HCT116 (cell line): Measurements from ENCODE around the gene ARHGEF16. TPM values are rescaled to one million over a fixed set of nuclear protein-coding genes. Genes with fewer than 3 reads are reported as not detected.

ENCODE experiments used
- ATAC-seq: fragments of 200-7000 bp; cut with Tn5 transposase; 2 replicates; pipeline ENCODE4 v1.9.1; 2020; ENCODE audit warnings: mild to moderate bottlenecking, moderate library complexity
- BruUV-seq: library from RNA; stranded (reverse); fragments of 400-500 nt; replicated peaks from 2 replicates; lab custom pipeline; 2021; lab: Mats Ljungman, UMichigan
- CTCF ChIA-PET: fragments of 300-600 bp; sonication (Branson Sonifier 250); formaldehyde crosslinking; loops from one replicate; lab custom pipeline; 2021; ENCODE audit warnings: antibody characterized with exemption; lab: Charles Lee
- POLR2A ChIA-PET: fragments of 300-600, 350-600 bp; sonication (Branson Sonifier 250); formaldehyde crosslinking; loops from one replicate; lab custom pipeline; 2021; ENCODE audit warnings: antibody characterized with exemption; lab: Charles Lee
- RAD21 ChIA-PET, 2 experiments: fragments of 300-600 bp; sonication (Branson Sonifier 250); formaldehyde crosslinking; loops; one replicate each; lab custom pipeline; 2023; ENCODE audit warnings: low total read pairs in 2 of 2; ENCODE audit not compliant: uncharacterized antibody in 2 of 2, unreplicated experiment in 2 of 2, low non-redundant PET in 1 of 2; lab: Charles Lee
- DNase-seq: peaks from one replicate; pipeline ENCODE4 v3.0.0-alpha.2; 2010; ENCODE audit warnings: low read depth, low spot score
- H2AFZ ChIP-seq: fragments of 200-600 bp; shearing (Covaris generic), sonication (generic); 2 replicates; pipeline ENCODE4 v1.6.1; 2017; ENCODE audit warnings: low read depth, mixed run types, mixed read lengths, antibody characterized with exemption, low read length; ENCODE audit not compliant: poor library complexity, severe bottlenecking
- H3K27ac ChIP-seq: 2 replicates; pipeline ENCODE4 v1.5.1; 2012; ENCODE audit warnings: low read depth, low read length
- H3K27me3 ChIP-seq: fragments of 200-600 bp; sonication (generic); 2 replicates; pipeline ENCODE4 v1.6.1; 2016; ENCODE audit warnings: mixed run types, low read length, mixed read lengths; ENCODE audit not compliant: insufficient read depth
- H3K36me3 ChIP-seq, 2 experiments: fragments of 200-500 bp in 1 of 2; fragments of 200-600 bp in 1 of 2; sonication (Bioruptor generic) in 1 of 2; sonication (generic) in 1 of 2; 2 replicates each; pipeline versions ENCODE4 v1.5.1 to v1.6.1; 2014 to 2016; ENCODE audit warnings: low read length in 2 of 2, inconsistent platforms in 1 of 2, mixed read lengths in 1 of 2, mixed run types in 1 of 2; ENCODE audit not compliant: insufficient read depth in 2 of 2, control insufficient read depth in 1 of 2
- H3K4me1 ChIP-seq, 2 experiments: fragments of 200-600 bp in 1 of 2; sonication (generic) in 1 of 2; 2 replicates each; pipeline versions ENCODE4 v1.5.1 to v1.6.1; 2012 to 2017; ENCODE audit warnings: low read length in 2 of 2, inconsistent platforms in 1 of 2, mild to moderate bottlenecking in 1 of 2, mixed read lengths in 1 of 2, mixed run types in 1 of 2, moderate library complexity in 1 of 2; ENCODE audit not compliant: insufficient read depth in 2 of 2, control insufficient read depth in 1 of 2
- H3K4me2 ChIP-seq: fragments of 200-600 bp; sonication (generic); 2 replicates; pipeline ENCODE4 v1.6.1; 2017; ENCODE audit warnings: mixed run types, low read length, mixed read lengths
- H3K4me3 ChIP-seq, 2 experiments: fragments of 200-600 bp in 1 of 2; sonication (generic) in 1 of 2; replicated peaks in 1 of 2; 2 replicates each; pipeline ENCODE4 v1.5.1; 2011 to 2016; ENCODE audit warnings: low read length in 2 of 2, control low read depth in 1 of 2, low read depth in 1 of 2, mild to moderate bottlenecking in 1 of 2, mixed read lengths in 1 of 2, mixed run types in 1 of 2
- H3K79me2 ChIP-seq: fragments of 200-600 bp; sonication (generic); 2 replicates; pipeline ENCODE4 v1.6.1; 2017; ENCODE audit warnings: mild to moderate bottlenecking, mixed run types, low read length, moderate library complexity, mixed read lengths; ENCODE audit not compliant: insufficient read depth
- H3K9ac ChIP-seq: fragments of 200-600 bp; sonication (generic); 2 replicates; pipeline ENCODE4 v1.6.1; 2016; ENCODE audit warnings: low read length, mixed read lengths
- H3K9me2 ChIP-seq: fragments of 200-600 bp; sonication (generic), shearing (Covaris generic); 2 replicates; pipeline ENCODE4 v1.6.1; 2017; ENCODE audit warnings: mixed run types, mild to moderate bottlenecking, moderate library complexity; ENCODE audit not compliant: insufficient read depth
- H3K9me3 ChIP-seq, 2 experiments: fragments of 200-500 bp in 1 of 2; fragments of 200-600 bp in 1 of 2; sonication (Bioruptor generic) in 1 of 2; sonication (generic) in 1 of 2; 2 replicates each; pipeline ENCODE4 v1.6.1; 2014 to 2017; ENCODE audit warnings: low read length in 2 of 2, mixed read lengths in 2 of 2, inconsistent platforms in 1 of 2, low read depth in 1 of 2, mild to moderate bottlenecking in 1 of 2, mixed run types in 1 of 2, moderate library complexity in 1 of 2; ENCODE audit not compliant: control insufficient read depth in 1 of 2, insufficient read depth in 1 of 2
- H4K20me1 ChIP-seq: fragments of 200-600 bp; sonication (generic), shearing (Covaris generic); 2 replicates; pipeline ENCODE4 v1.6.1; 2017; ENCODE audit warnings: mixed run types, mild to moderate bottlenecking, moderate library complexity; ENCODE audit not compliant: insufficient read depth
- CBX3 ChIP-seq: IDR thresholded peaks from 2 replicates; pipeline ENCODE4 v1.6.1; 2012; ENCODE audit warnings: low read depth
- CEBPB ChIP-seq: IDR thresholded peaks from 2 replicates; pipeline ENCODE4 v1.6.1; 2012; ENCODE audit warnings: low read depth
- ELF1 ChIP-seq: IDR thresholded peaks from 2 replicates; pipeline ENCODE4 v1.6.1; 2012; ENCODE audit warnings: low read depth, borderline replicate concordance
- JUND ChIP-seq: IDR thresholded peaks from 2 replicates; pipeline ENCODE4 v1.6.1; 2012
- POLR2A ChIP-seq: IDR thresholded peaks from 2 replicates; pipeline ENCODE4 v1.7.0; 2011; ENCODE audit warnings: borderline replicate concordance; ENCODE audit not compliant: insufficient read depth, insufficient read length; ENCODE audit errors: extremely low read depth
- RAD21 ChIP-seq: IDR thresholded peaks from 2 replicates; pipeline ENCODE4 v1.6.1; 2012; ENCODE audit warnings: low read depth, mild to moderate bottlenecking
- SIN3A ChIP-seq: IDR thresholded peaks from 2 replicates; pipeline ENCODE4 v1.6.1; 2012; ENCODE audit warnings: low read depth
- TCF7L2 ChIP-seq: IDR thresholded peaks from 2 replicates; pipeline ENCODE4 v1.7.0; 2011; ENCODE audit warnings: borderline replicate concordance, inconsistent platforms; ENCODE audit not compliant: insufficient read depth, insufficient read length; ENCODE audit errors: extremely low read depth
- YY1 ChIP-seq: IDR thresholded peaks from 2 replicates; pipeline ENCODE4 v1.6.1; 2011; ENCODE audit warnings: low read length, low read depth, moderate library complexity, mild to moderate bottlenecking; ENCODE audit not compliant: insufficient replicate concordance; ENCODE audit errors: extremely low read depth
- ZNF274 ChIP-seq: fragments of 200-500 bp; sonication (Bioruptor generic); IDR thresholded peaks from 2 replicates; pipeline ENCODE4 v1.6.1; 2014; ENCODE audit warnings: mild to moderate bottlenecking, low read depth, low read length, inconsistent platforms
- intact Hi-C: fragments of 100-400 bp; cut with micrococcal nuclease; formaldehyde crosslinking; loops from 2 replicates; pipeline ENCODE4 v1.10.0; 2022
- total RNA-seq: library from RNA; stranded (reverse); gene quantifications from one replicate; pipeline ENCODE4 v1.2.1, GENCODE V29; 2021; ENCODE audit not compliant: unreplicated experiment
- TF ChIP-seq, protein P1 (sequence below): IDR thresholded peaks from 2 replicates; pipeline ENCODE4 v1.6.1; 2012
- TF ChIP-seq, protein P2 (sequence below), 3 experiments: fragments of 200-600 bp in 1 of 3; sonication (generic) in 1 of 3; IDR thresholded peaks in 2 of 3; conservative IDR thresholded peaks in 1 of 3; 2 replicates each; pipeline ENCODE4 v1.5.1; 2012 to 2017; ENCODE audit warnings: low read depth in 2 of 3, low read length in 2 of 3, antibody characterized with exemption in 1 of 3, borderline replicate concordance in 1 of 3, control low read depth in 1 of 3, mild to moderate bottlenecking in 1 of 3, mixed read lengths in 1 of 3, mixed run types in 1 of 3, moderate library complexity in 1 of 3; ENCODE audit not compliant: insufficient read depth in 1 of 3
- TF ChIP-seq, protein P3 (sequence below): IDR thresholded peaks from 2 replicates; pipeline ENCODE4 v1.6.1; 2012; ENCODE audit warnings: low read depth

ARHGEF16 gene
- total RNA-seq, 1 experiment from 2014 or later = 37.4 TPM

DNA sequence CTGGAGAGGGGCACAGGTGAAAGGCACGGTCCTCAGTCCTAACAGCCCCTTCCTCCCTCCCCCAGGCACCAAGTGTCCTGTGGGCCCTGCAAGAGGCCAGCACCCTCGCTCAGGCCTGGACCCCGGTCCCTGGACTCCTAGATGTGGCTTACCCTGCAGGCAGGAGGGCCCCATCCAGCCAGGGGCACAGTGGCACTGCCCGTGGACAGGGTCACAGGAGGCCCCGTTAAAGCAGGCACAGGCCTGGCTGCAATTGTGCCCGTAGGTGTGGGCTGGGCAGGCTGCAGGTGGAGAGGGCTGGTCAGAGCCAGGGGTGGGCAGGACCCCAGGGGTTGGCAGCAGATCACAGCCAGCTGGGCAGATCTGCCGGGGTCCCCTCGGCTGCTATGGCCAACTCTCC, 44.5 kb downstream of the ARHGEF16 start:
- DNase-seq (no peak), ATAC-seq (no peak)
- Histone ChIP-seq H3K4me3 (no peak overlapping the region), H3K9me2 (no peaks in the 10 kb centered on the region), H3K79me2 (no peaks in the 10 kb centered on the region), H3K9me3 (no peaks in the 10 kb centered on the region), H4K20me1 (no peaks in the 10 kb centered on the region), H3K36me3 (no peaks in the 10 kb centered on the region), H3K27me3 (no peaks in the 10 kb centered on the region), H3K9ac (no peak overlapping the region)
- BruUV-seq = no TSS peak
- CTCF ChIA-PET = no interaction called here
- no peak for TF ChIP-seq TCF7L2
- TF ChIP-seq JUND = no peak
- no peak for TF ChIP-seq YY1
- TF ChIP-seq, protein P1, sequence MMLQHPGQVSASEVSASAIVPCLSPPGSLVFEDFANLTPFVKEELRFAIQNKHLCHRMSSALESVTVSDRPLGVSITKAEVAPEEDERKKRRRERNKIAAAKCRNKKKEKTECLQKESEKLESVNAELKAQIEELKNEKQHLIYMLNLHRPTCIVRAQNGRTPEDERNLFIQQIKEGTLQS = no peak
- TF ChIP-seq, protein P2, sequence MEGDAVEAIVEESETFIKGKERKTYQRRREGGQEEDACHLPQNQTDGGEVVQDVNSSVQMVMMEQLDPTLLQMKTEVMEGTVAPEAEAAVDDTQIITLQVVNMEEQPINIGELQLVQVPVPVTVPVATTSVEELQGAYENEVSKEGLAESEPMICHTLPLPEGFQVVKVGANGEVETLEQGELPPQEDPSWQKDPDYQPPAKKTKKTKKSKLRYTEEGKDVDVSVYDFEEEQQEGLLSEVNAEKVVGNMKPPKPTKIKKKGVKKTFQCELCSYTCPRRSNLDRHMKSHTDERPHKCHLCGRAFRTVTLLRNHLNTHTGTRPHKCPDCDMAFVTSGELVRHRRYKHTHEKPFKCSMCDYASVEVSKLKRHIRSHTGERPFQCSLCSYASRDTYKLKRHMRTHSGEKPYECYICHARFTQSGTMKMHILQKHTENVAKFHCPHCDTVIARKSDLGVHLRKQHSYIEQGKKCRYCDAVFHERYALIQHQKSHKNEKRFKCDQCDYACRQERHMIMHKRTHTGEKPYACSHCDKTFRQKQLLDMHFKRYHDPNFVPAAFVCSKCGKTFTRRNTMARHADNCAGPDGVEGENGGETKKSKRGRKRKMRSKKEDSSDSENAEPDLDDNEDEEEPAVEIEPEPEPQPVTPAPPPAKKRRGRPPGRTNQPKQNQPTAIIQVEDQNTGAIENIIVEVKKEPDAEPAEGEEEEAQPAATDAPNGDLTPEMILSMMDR (IDR thresholded peaks at IDR 0.05 in 2 of 3, conservative IDR thresholded peaks at IDR 0.05 in 1 of 3; ENCODE audit: borderline replicate concordance in 1 of 3, insufficient read depth in 1 of 3, low read depth in 2 of 3, low read length in 2 of 3) = no peak
- TF ChIP-seq RAD21 = no peak
- no peak for TF ChIP-seq CBX3
- TF ChIP-seq, all 23 proteins: peak for 0
- Histone ChIP-seq H3K27ac (no peak overlapping the region), H3K4me2 (no peak overlapping the region), H2AFZ (no peak overlapping the region), H3K4me1 (peaks cover 2 to 14% of the 10 kb centered on the region in 2 experiments; a peak in 2 of 4 replicates)
- ChIA-PET POLR2A (no interaction called here), RAD21 (no interaction called here)
- intact Hi-C loops = no loop called here

DNA sequence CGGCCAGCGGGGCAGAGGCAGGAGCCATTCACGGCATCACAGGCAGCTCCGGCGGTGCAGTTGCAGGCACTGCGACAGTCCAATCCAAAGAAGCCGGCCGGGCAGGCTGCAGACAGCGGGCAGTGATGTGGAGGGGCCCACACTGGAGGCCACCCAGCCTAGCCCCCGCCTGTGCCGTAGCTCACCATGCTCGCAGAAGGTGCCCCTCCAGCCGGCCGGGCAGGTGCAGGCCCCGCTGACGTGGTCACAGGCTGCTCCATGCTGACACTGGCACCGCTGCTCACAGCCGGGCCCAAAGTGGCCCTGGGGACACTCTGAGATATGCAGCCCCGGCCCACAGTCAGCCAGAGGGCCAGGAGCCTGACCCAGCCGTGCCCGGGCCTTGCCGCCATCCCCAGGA, 45.1 kb downstream of the ARHGEF16 start:
- DNase-seq (no peak), ATAC-seq (no peak)
- RAD21 ChIA-PET = no interaction called here
- no peak overlapping the region for H3K4me2 ChIP-seq
- H3K27ac ChIP-seq = no peak overlapping the region
- H3K36me3 ChIP-seq = no peaks in the 10 kb centered on the region
- H3K79me2 ChIP-seq = no peaks in the 10 kb centered on the region
- no peaks in the 10 kb centered on the region for H3K27me3 ChIP-seq
- H3K4me3 ChIP-seq = no peak overlapping the region
- intact Hi-C loops = no loop called here
- CTCF ChIA-PET = no interaction called here
- H2AFZ ChIP-seq = no peak overlapping the region
- H3K9ac ChIP-seq = no peak overlapping the region
- H4K20me1 ChIP-seq = no peaks in the 10 kb centered on the region
- no peaks in the 10 kb centered on the region for H3K9me2 ChIP-seq
- POLR2A ChIA-PET = no interaction called here
- H3K4me1 ChIP-seq = peaks cover 6 to 20% of the 10 kb centered on the region in 2 experiments; a peak in 2 of 4 replicates
- no TSS peak for BruUV-seq
- H3K9me3 ChIP-seq = no peaks in the 10 kb centered on the region
- no peak for TF ChIP-seq RAD21
- TF ChIP-seq, protein P3, sequence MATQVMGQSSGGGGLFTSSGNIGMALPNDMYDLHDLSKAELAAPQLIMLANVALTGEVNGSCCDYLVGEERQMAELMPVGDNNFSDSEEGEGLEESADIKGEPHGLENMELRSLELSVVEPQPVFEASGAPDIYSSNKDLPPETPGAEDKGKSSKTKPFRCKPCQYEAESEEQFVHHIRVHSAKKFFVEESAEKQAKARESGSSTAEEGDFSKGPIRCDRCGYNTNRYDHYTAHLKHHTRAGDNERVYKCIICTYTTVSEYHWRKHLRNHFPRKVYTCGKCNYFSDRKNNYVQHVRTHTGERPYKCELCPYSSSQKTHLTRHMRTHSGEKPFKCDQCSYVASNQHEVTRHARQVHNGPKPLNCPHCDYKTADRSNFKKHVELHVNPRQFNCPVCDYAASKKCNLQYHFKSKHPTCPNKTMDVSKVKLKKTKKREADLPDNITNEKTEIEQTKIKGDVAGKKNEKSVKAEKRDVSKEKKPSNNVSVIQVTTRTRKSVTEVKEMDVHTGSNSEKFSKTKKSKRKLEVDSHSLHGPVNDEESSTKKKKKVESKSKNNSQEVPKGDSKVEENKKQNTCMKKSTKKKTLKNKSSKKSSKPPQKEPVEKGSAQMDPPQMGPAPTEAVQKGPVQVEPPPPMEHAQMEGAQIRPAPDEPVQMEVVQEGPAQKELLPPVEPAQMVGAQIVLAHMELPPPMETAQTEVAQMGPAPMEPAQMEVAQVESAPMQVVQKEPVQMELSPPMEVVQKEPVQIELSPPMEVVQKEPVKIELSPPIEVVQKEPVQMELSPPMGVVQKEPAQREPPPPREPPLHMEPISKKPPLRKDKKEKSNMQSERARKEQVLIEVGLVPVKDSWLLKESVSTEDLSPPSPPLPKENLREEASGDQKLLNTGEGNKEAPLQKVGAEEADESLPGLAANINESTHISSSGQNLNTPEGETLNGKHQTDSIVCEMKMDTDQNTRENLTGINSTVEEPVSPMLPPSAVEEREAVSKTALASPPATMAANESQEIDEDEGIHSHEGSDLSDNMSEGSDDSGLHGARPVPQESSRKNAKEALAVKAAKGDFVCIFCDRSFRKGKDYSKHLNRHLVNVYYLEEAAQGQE = no peak
- no peak for TF ChIP-seq SIN3A
- TF ChIP-seq POLR2A = no peak
- no peak for TF ChIP-seq ELF1
- TF ChIP-seq CEBPB = no peak
- TF ChIP-seq CBX3 = no peak
- no peak for TF ChIP-seq TCF7L2
- no peak for TF ChIP-seq JUND
- TF ChIP-seq ZNF274 = no peak
